HepG2 (cell line): ENCODE data around the gene GALNT17. TPM values are rescaled to one million over a fixed set of nuclear protein-coding genes. Genes with fewer than 3 reads are reported as not detected.

Source experiments
- ATAC-seq: fragments of 200-7000 bp; cut with Tn5 transposase; 3 replicates; pipeline ENCODE4 v1.9.1; 2020; ENCODE audit warnings: mild to moderate bottlenecking, moderate library complexity
- BruUV-seq: library from RNA; stranded (reverse); fragments of 400-500 nt; replicated peaks from 2 replicates; lab custom pipeline; 2021; lab: Mats Ljungman, UMichigan
- CTCF ChIA-PET: fragments of 300-600 bp; formaldehyde crosslinking; extraction: SDS; loops from one replicate; lab custom pipeline; 2021; ENCODE audit warnings: low total read pairs, inconsistent platforms, low intra/inter-chr PET ratio; lab: Yijun Ruan, JAX
- POLR2A ChIA-PET: fragments of 350-600 bp; sonication (Branson Sonifier 250); formaldehyde crosslinking; loops from one replicate; lab custom pipeline; 2020; ENCODE audit warnings: antibody characterized with exemption, inconsistent platforms; lab: Yijun Ruan, JAX
- DNase-seq: peaks from one replicate; pipeline ENCODE4 v3.0.0-alpha.2; 2015; ENCODE audit warnings: low spot score
- FAIRE-seq: peaks from 3 replicates; lab custom pipeline; 2011; peaks lifted over from hg19 to GRCh38; lab: Jason Lieb, UNC
- H2AFZ ChIP-seq: one replicate; pipeline ENCODE4 v1.6.1; 2011; ENCODE audit warnings: low read length, inconsistent platforms
- H3K27ac ChIP-seq: fragments of 300-600 bp; 3 replicates; pipeline ENCODE4 v1.8.0; 2011; ENCODE audit warnings: mixed run types, mild to moderate bottlenecking, mixed read lengths, low read length, inconsistent platforms; ENCODE audit not compliant: insufficient read depth; ENCODE audit errors: extremely low read length
- H3K27me3 ChIP-seq, 2 experiments: fragments of 200-600 bp in 1 of 2; 2 replicates in 1 of 2; 3 replicates in 1 of 2; pipeline versions ENCODE4 v1.6.0 to v1.8.0; 2011; ENCODE audit warnings: low read length in 2 of 2, mild to moderate bottlenecking in 2 of 2, moderate library complexity in 2 of 2, inconsistent platforms in 1 of 2; ENCODE audit not compliant: insufficient read depth in 2 of 2, control insufficient read depth in 1 of 2
- H3K36me3 ChIP-seq, 2 experiments: fragments of 200-600 bp in 1 of 2; replicated peaks in 1 of 2; 2 replicates in 1 of 2; 3 replicates in 1 of 2; pipeline versions ENCODE4 v1.5.1 to v1.8.0; 2011; ENCODE audit warnings: low read length in 2 of 2, inconsistent platforms in 1 of 2; ENCODE audit not compliant: insufficient read depth in 2 of 2, control insufficient read depth in 1 of 2
- H3K4me1 ChIP-seq: 2 replicates; pipeline ENCODE4 v1.5.1; 2012; ENCODE audit warnings: low read length, inconsistent platforms; ENCODE audit not compliant: insufficient read depth
- H3K4me2 ChIP-seq: 2 replicates; pipeline ENCODE4 v1.6.0; 2011; ENCODE audit warnings: low read depth, low read length, inconsistent platforms
- H3K4me3 ChIP-seq, 3 experiments: fragments of 200-600 bp in 1 of 3; sonication (generic), shearing (Covaris generic) in 1 of 3; replicated peaks in 1 of 3; 2 replicates each; pipeline ENCODE4 v1.5.1; 2011 to 2016; ENCODE audit warnings: low read length in 3 of 3, inconsistent platforms in 2 of 3, low read depth in 2 of 3, mild to moderate bottlenecking in 2 of 3, control low read depth in 1 of 3, mixed read lengths in 1 of 3; ENCODE audit not compliant: insufficient read depth in 1 of 3
- H3K79me2 ChIP-seq: one replicate; pipeline ENCODE4 v1.6.1; 2011; ENCODE audit warnings: low read length, inconsistent platforms; ENCODE audit not compliant: insufficient read depth
- H3K9ac ChIP-seq: 2 replicates; pipeline ENCODE4 v1.6.0; 2011; ENCODE audit warnings: mild to moderate bottlenecking, low read depth, low read length, inconsistent platforms; ENCODE audit not compliant: insufficient read depth
- H3K9me3 ChIP-seq: 2 replicates; pipeline ENCODE4 v1.5.1; 2012; ENCODE audit warnings: mild to moderate bottlenecking, low read length
- H4K20me1 ChIP-seq: 2 replicates; pipeline ENCODE4 v1.6.0; 2011; ENCODE audit warnings: inconsistent platforms, mild to moderate bottlenecking, low read length, moderate library complexity; ENCODE audit not compliant: insufficient read depth
- CSRNP1 ChIP-seq: sonication (generic); formaldehyde crosslinking; IDR thresholded peaks from 2 replicates; pipeline ENCODE4 v1.8.1; 2023; ENCODE audit warnings: mild to moderate bottlenecking, missing genetic modification reagents
- ETV5 ChIP-seq: IDR thresholded peaks from 2 replicates; pipeline ENCODE4 v1.6.1; 2018; ENCODE audit warnings: missing biosample characterization, missing genetic modification reagents, inconsistent platforms, borderline replicate concordance
- FOSL2 ChIP-seq: sonication (generic); formaldehyde crosslinking; IDR thresholded peaks from 2 replicates; pipeline ENCODE4 v1.4.0; 2020; ENCODE audit warnings: missing genetic modification reagents
- GABPB1 ChIP-seq: IDR thresholded peaks from 2 replicates; pipeline ENCODE4 v1.6.1; 2016; ENCODE audit warnings: mild to moderate bottlenecking, missing genetic modification reagents, moderate library complexity, missing compliant biosample characterization
- GRHL1 ChIP-seq: sonication (generic); formaldehyde crosslinking; conservative IDR thresholded peaks from 2 replicates; pipeline ENCODE4 v1.8.0; 2022; ENCODE audit warnings: missing genetic modification reagents
- KDM5A ChIP-seq: fragments of 200-600 bp; sonication (generic); IDR thresholded peaks from 2 replicates; pipeline ENCODE4 v1.7.0; 2018; ENCODE audit warnings: antibody characterized with exemption, mild to moderate bottlenecking, low read length, borderline replicate concordance
- KLF6 ChIP-seq: IDR thresholded peaks from 2 replicates; pipeline ENCODE4 v1.8.0; 2016; ENCODE audit warnings: missing biosample characterization, missing genetic modification reagents
- KMT2A ChIP-seq: sonication (generic); formaldehyde crosslinking; IDR thresholded peaks from 2 replicates; pipeline ENCODE4 v1.4.0; 2020; ENCODE audit warnings: missing genetic modification reagents
- MAFF ChIP-seq: IDR thresholded peaks from 2 replicates; pipeline ENCODE4 v1.6.1; 2011; ENCODE audit warnings: low read depth, low read length, improper control_type of control experiment
- SOX13 ChIP-seq, 3 experiments: fragments of 450-650 bp in 1 of 3; sonication (generic) in 1 of 3; formaldehyde crosslinking in 1 of 3; IDR thresholded peaks in 2 of 3; conservative IDR thresholded peaks in 1 of 3; 2 replicates each; pipeline versions ENCODE4 v1.5.0 to v1.6.1; 2016 to 2020; ENCODE audit warnings: antibody characterized with exemption in 1 of 3, mild to moderate bottlenecking in 1 of 3, missing compliant biosample characterization in 1 of 3, missing genetic modification reagents in 1 of 3, moderate library complexity in 1 of 3
- ZNF512B ChIP-seq: sonication (generic); formaldehyde crosslinking; IDR thresholded peaks from 2 replicates; pipeline ENCODE4 v1.5.1; 2020; ENCODE audit warnings: missing genetic modification reagents, mild to moderate bottlenecking, borderline replicate concordance
- ZNF557 ChIP-seq: sonication (generic); formaldehyde crosslinking; IDR thresholded peaks from 2 replicates; pipeline ENCODE4 v1.4.0; 2020; ENCODE audit warnings: missing genetic modification reagents
- ZNF558 ChIP-seq: sonication (generic); formaldehyde crosslinking; IDR thresholded peaks from 2 replicates; pipeline ENCODE4 v1.9.0; 2022; ENCODE audit warnings: mild to moderate bottlenecking, missing genetic modification reagents, borderline replicate concordance
- ZNF672 ChIP-seq: sonication (generic); formaldehyde crosslinking; IDR thresholded peaks from 2 replicates; pipeline ENCODE4 v1.8.1; 2022; ENCODE audit warnings: missing genetic modification reagents
- ZNF839 ChIP-seq: sonication (generic); formaldehyde crosslinking; IDR thresholded peaks from 2 replicates; pipeline ENCODE4 v1.4.0; 2020; ENCODE audit warnings: missing genetic modification reagents, mild to moderate bottlenecking, borderline replicate concordance
- WGBS: methylation state at CpG from one replicate; pipeline ENCODE4 v1.1.6; 2017; ENCODE audit warnings: low lambda C conversion rate; 5-methylcytosine and 5-hydroxymethylcytosine counted together
- in situ Hi-C: cut with HindIII; loops from 2 replicates; pipeline ENCODE4 v1.10.0; 2017; ENCODE audit warnings: low pct_unique_long_range_greater_than_20kb; ENCODE audit not compliant: extremely low pct_ligation_motif_present
- intact Hi-C: fragments of 100-400 bp; cut with micrococcal nuclease; formaldehyde crosslinking; loops from one replicate; pipeline ENCODE4 v1.10.0; 2022; ENCODE audit not compliant: unreplicated experiment
- polyA plus RNA-seq, 8 experiments: library from polyadenylated mRNA; depleted of rRNA in 3 of 8; stranded (reverse) in 7 of 8; unstranded in 1 of 8; fragments of >200 nt; fragmentation: Illumina TruSeq in 4 of 8; extraction: Trizol in 4 of 8; gene quantifications; 2 replicates each; pipeline versions ENCODE4 v1.2.1 to v1.2.3, GENCODE V29; 2011 to 2016; ENCODE audit warnings: low read depth in 4 of 8, missing spikeins in 1 of 8, mixed read lengths in 1 of 8; ENCODE audit not compliant: insufficient read depth in 1 of 8
- total RNA-seq, 5 experiments: library from RNA; depleted of rRNA; stranded (reverse); fragments of >200 nt; fragmentation: Illumina TruSeq; extraction: Trizol; gene quantifications; 2 replicates each; pipeline ENCODE4 v1.2.3, GENCODE V29; 2016; ENCODE audit warnings: low read depth in 1 of 5
- TF ChIP-seq, protein P1 (sequence below): sonication (generic); formaldehyde crosslinking; IDR thresholded peaks from 2 replicates; pipeline ENCODE4 v1.8.0; 2022; ENCODE audit warnings: missing genetic modification reagents, mild to moderate bottlenecking, borderline replicate concordance

The GALNT17 gene
- total and polyA plus RNA-seq, 2 of the 13 experiments (the other 11 are each of a cell fraction or from before 2014, with no cell fraction given), result not detected

DNA sequence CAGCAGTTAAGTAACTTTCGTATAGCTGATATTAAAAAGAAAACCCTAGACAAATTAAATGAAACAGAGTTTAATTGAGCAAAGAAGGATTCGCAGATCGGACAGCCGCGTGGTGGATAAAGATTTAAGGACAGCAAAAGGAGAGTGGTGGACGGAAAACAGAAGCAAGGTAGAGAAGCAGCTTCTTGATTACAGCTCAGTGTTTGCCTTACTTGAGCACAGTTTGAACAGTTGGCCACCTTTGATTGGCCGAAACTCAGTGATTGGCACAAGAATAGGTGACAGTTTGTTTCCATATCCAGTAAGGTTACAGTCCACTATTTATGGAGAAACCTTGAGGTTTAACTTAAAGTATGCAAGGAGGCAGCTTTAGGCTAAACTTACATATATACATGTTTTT is 231.7 kb downstream of the GALNT17 start:
- Histone ChIP-seq H3K4me2 (no peak overlapping the region), H3K9ac (no peak overlapping the region), H3K4me3 (no peak overlapping the region), H3K79me2 (no peaks in the 10 kb centered on the region), H4K20me1 (no peaks in the 10 kb centered on the region), H3K27me3 (no peaks in the 10 kb centered on the region; a peak in 1 of 5 replicates), H3K27ac (no peak overlapping the region), H3K36me3 (no peaks in the 10 kb centered on the region), H3K4me1 (no peaks in the 10 kb centered on the region), H2AFZ (no peak overlapping the region), H3K9me3 (peaks cover 8% of the 10 kb centered on the region; the same call in 1 of the 2 replicates)
- no peak for DNase-seq
- ChIA-PET POLR2A (no interaction called here), CTCF (no interaction called here)
- no peak for FAIRE-seq
- in situ Hi-C loops (no loop called here), intact Hi-C loops (no loop called here)
- no TSS peak for BruUV-seq
- WGBS, result 4% methylated on average over 7 of the region's 7 CpGs
- no peak for ATAC-seq
- TF ChIP-seq ZNF557 (CRISPR knock-in tag), result no peak
- TF ChIP-seq ZNF672 (CRISPR knock-in tag), result no peak
- TF ChIP-seq KMT2A, result no peak
- TF ChIP-seq ZNF512B (CRISPR knock-in tag), result no peak
- TF ChIP-seq ETV5 (CRISPR knock-in tag), result no peak
- no peak for TF ChIP-seq ZNF558 (CRISPR knock-in tag)
- TF ChIP-seq GRHL1 (CRISPR knock-in tag), result no peak
- TF ChIP-seq, protein P1, sequence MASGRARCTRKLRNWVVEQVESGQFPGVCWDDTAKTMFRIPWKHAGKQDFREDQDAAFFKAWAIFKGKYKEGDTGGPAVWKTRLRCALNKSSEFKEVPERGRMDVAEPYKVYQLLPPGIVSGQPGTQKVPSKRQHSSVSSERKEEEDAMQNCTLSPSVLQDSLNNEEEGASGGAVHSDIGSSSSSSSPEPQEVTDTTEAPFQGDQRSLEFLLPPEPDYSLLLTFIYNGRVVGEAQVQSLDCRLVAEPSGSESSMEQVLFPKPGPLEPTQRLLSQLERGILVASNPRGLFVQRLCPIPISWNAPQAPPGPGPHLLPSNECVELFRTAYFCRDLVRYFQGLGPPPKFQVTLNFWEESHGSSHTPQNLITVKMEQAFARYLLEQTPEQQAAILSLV (CRISPR knock-in tag), result no peak
- TF ChIP-seq FOSL2 (CRISPR knock-in tag), result no peak
- TF ChIP-seq GABPB1, result no peak
- no peak for TF ChIP-seq KDM5A
- TF ChIP-seq MAFF, result no peak
- TF ChIP-seq KLF6 (CRISPR knock-in tag), result no peak
- TF ChIP-seq SOX13 (IDR thresholded peaks at IDR 0.05), result no peak
- TF ChIP-seq SOX13 (CRISPR knock-in tag; conservative IDR thresholded peaks at IDR 0.05 in 1 of 2, IDR thresholded peaks at IDR 0.05 in 1 of 2), result no peak
- TF ChIP-seq CSRNP1 (CRISPR knock-in tag), result no peak
- TF ChIP-seq ZNF839, result no peak
